Heart right ventricle (tissue), 16 donors: ENCODE results near the gene MYO9A. TPM values are rescaled to one million over a fixed set of nuclear protein-coding genes. Genes with fewer than 3 reads are reported as not detected.

Experiments
- ATAC-seq, 8 donors: fragments of 200-7000 bp; cut with Tn5 transposase; one replicate each; pipeline ENCODE4 v1.9.1; 2020; ENCODE audit warnings: mild to moderate bottlenecking in 8 of 8, moderate library complexity in 8 of 8, moderate number of reproducible peaks in 1 of 8
- DNase-seq, 2 donors: peaks; one replicate each; pipeline ENCODE4 v3.0.0-alpha.2; 2020
- H3K27ac ChIP-seq, 10 donors: fragments of 200-600 bp; sonication (generic) in 2 of 10; one replicate each; pipeline versions ENCODE4 v1.5.0 to v1.8.0; 2020 to 2022; ENCODE audit warnings: mild to moderate bottlenecking in 3 of 10
- H3K27me3 ChIP-seq, 7 donors: fragments of 200-600 bp; one replicate each; pipeline ENCODE4 v1.8.0; 2021 to 2022; ENCODE audit warnings: mild to moderate bottlenecking in 2 of 7
- H3K36me3 ChIP-seq, 9 donors: fragments of 200-600 bp; sonication (generic) in 1 of 9; one replicate each; pipeline versions ENCODE4 v1.5.0 to v1.8.0; 2020 to 2022; ENCODE audit warnings: mild to moderate bottlenecking in 2 of 9
- H3K4me1 ChIP-seq, 9 donors: fragments of 200-600 bp; sonication (generic) in 1 of 9; one replicate each; pipeline versions ENCODE4 v1.5.0 to v1.8.0; 2020 to 2022; ENCODE audit warnings: mild to moderate bottlenecking in 4 of 9
- H3K4me3 ChIP-seq, 10 donors: fragments of 200-600 bp; sonication (generic) in 2 of 10; one replicate each; pipeline versions ENCODE4 v1.5.0 to v1.8.0; 2020 to 2022; ENCODE audit warnings: mild to moderate bottlenecking in 7 of 10, moderate library complexity in 2 of 10
- H3K9me3 ChIP-seq, 11 donors: fragments of 200-600 bp in 10 of 11; sonication (generic) in 2 of 11; one replicate each; pipeline versions ENCODE4 v1.5.0 to v1.8.0; 2013 to 2022; ENCODE audit warnings: mild to moderate bottlenecking in 2 of 11, control low read depth in 1 of 11, moderate library complexity in 1 of 11
- CTCF ChIP-seq, 9 donors: fragments of 200-600 bp; sonication (generic) in 2 of 9; IDR thresholded peaks; one replicate each; pipeline versions ENCODE4 v1.5.0 to v1.8.0; 2021 to 2022; ENCODE audit warnings: antibody characterized with exemption in 9 of 9, mild to moderate bottlenecking in 5 of 9, moderate library complexity in 1 of 9
- WGBS, 2 donors: extraction: QIAGEN DNeasy Blood & Tissue Kit; methylation state at CpG; one replicate each; pipeline ENCODE4 v1.1.7; 2013; ENCODE audit warnings: inconsistent platforms in 1 of 2; 5-methylcytosine and 5-hydroxymethylcytosine counted together
- intact Hi-C, 10 donors: fragments of 100-400 bp; cut with DNase I; formaldehyde crosslinking; loops; one replicate each; pipeline versions ENCODE4 v1.11.1 to v1.14.2; 2022
- polyA plus RNA-seq, 2 donors: library from polyadenylated mRNA; stranded (reverse); fragments of 200-250 nt; gene quantifications; one replicate each; pipeline ENCODE4 v1.2.3, GENCODE V29; 2013
- total RNA-seq, 10 donors: library from RNA; stranded (reverse); fragmentation: NEBNext Ultra II Directional in 3 of 10; extraction: Animal tissue kit (Norgen Biotek cat#: 25700) in 3 of 10; gene quantifications; one replicate each; pipeline versions ENCODE4 v1.2.1 to v1.2.4, GENCODE V29; 2021 to 2023
- donor health status: Arrhythmogenic right ventricular cardiomyopathy.
- donor health status: ischemic (EF 13 %, LVEDD 7.1; RV severe dilation, severe dysfunction).
- donor health status: healthy with polysubstance abuse.
- donor health status: DM: no; HTN: yes; CAD: no.
- donor health status: DM: no; HTN: no; CAD: no.
- donor health status: ischemic (EF 25% LVEDD 6.9; RV normal size, moderate dysfunction).
- donor health status: ischemic (EF 25% LVEDD 5.7; RV mildly dilated, moderate dysfunction).
- donor health status: healthy.
- donor health status: DM: yes; HTN: yes; CAD: no.
- donor health status: Ischemic cardiomyopathy.
- donor health status: ischemic (EF 35%, LVEDD 5.7; RV mildly dilated, moderate dysfunction).
- donor health status: nonischemic (EF 11% LVEDD 7.7; RV severe dilation, severe dysfunction).
- donor health status: DM: yes; HTN: yes; CAD: no.
- donor health status: PGD.
- donor health status: ischemic (EF 29% LVEDD 5.4; RV normal size, mild dysfunction).
- donor health status: nonischemic (EF 23%, LVEDD 6.1; RV moderate dilation, normal function).

MYO9A gene
- total and polyA plus RNA-seq, 12 donors: 3.7 to 36.9 (median 28.7) TPM

GRCh38 chr15:72068856-72069255 is 49.1 kb downstream of the MYO9A start:
- no peak for ATAC-seq
- Histone ChIP-seq H3K36me3 (no peaks in the 10 kb centered on the region), H3K27ac (no peak overlapping the region), H3K4me3 (no peak overlapping the region), H3K9me3 (no peaks in the 10 kb centered on the region), H3K27me3 (no peaks in the 10 kb centered on the region), H3K4me1 (peaks cover 0 to 8% (median 0%) of the 10 kb centered on the region in 9 donors)
- intact Hi-C loops: no loop called here
- no peak for DNase-seq
- TF ChIP-seq CTCF (IDR thresholded peaks at IDR 0.05): no peak

GRCh38 chr15:72065801-72066200 is 52.1 kb downstream of the MYO9A start:
- no peaks in the 10 kb centered on the region for H3K36me3 ChIP-seq
- WGBS, 2 donors: 95 to 96% methylated on average over 2 of the region's 2 CpGs
- DNase-seq: no peak
- TF ChIP-seq CTCF (IDR thresholded peaks at IDR 0.05): no peak
- H3K27me3 ChIP-seq: no peaks in the 10 kb centered on the region
- H3K4me3 ChIP-seq: no peak overlapping the region
- intact Hi-C loops: no loop called here
- no peak overlapping the region for H3K27ac ChIP-seq
- H3K4me1 ChIP-seq: peaks cover 0 to 9% (median 3%) of the 10 kb centered on the region in 9 donors
- ATAC-seq: no peak
- peaks cover 0 to 14% (median 0%) of the 10 kb centered on the region in 11 donors for H3K9me3 ChIP-seq

GRCh38 chr15:72063186-72063585 is 54.8 kb downstream of the MYO9A start:
- no peak for TF ChIP-seq CTCF (IDR thresholded peaks at IDR 0.05)
- ATAC-seq: no peak
- intact Hi-C loops: no loop called here

GRCh38 chr15:72062319-72062718 is 55.6 kb downstream of the MYO9A start:
- Histone ChIP-seq H3K36me3 (no peaks in the 10 kb centered on the region), H3K27me3 (no peaks in the 10 kb centered on the region), H3K4me3 (no peak overlapping the region), H3K27ac (no peak overlapping the region), H3K4me1 (peaks cover 0 to 31% (median 8%) of the 10 kb centered on the region in 9 donors), H3K9me3 (peaks cover 0 to 14% (median 0%) of the 10 kb centered on the region in 11 donors)
- intact Hi-C loops: no loop called here
- no peak for TF ChIP-seq CTCF (IDR thresholded peaks at IDR 0.05)
- ATAC-seq: no peak
- no peak for DNase-seq

More at GRCh38 chr15:72063186-72063585, 54.8 kb downstream of the MYO9A start:
- H3K27ac ChIP-seq: no peak overlapping the region
- no peak for DNase-seq
- H3K36me3 ChIP-seq: no peaks in the 10 kb centered on the region
- H3K4me3 ChIP-seq: no peak overlapping the region
- peaks cover 0 to 14% (median 0%) of the 10 kb centered on the region in 11 donors for H3K9me3 ChIP-seq
- H3K27me3 ChIP-seq: no peaks in the 10 kb centered on the region
- H3K4me1 ChIP-seq: peaks cover 0 to 24% (median 3%) of the 10 kb centered on the region in 9 donors
